Prostate gland (tissue), 2 donors: ENCODE results near the gene PKP3.

Experiments
- POLR2A ChIP-seq: fragments of 450-650 bp; IDR thresholded peaks from one replicate; pipeline ENCODE4 v1.6.1; 2016; ENCODE audit warnings: antibody characterized with exemption, mild to moderate bottlenecking
- POLR2AphosphoS5 ChIP-seq: sonication (generic); formaldehyde crosslinking; IDR thresholded peaks from one replicate; pipeline ENCODE4 v1.6.1; 2017; ENCODE audit warnings: antibody characterized with exemption
- TF ChIP-seq, protein P1 (sequence below), 4 experiments: fragments of 200-600 bp in 2 of 4; fragments of 450-650 bp in 2 of 4; sonication (generic) in 2 of 4; IDR thresholded peaks; 1 replicate in 3 of 4; 2 replicates in 1 of 4; pipeline ENCODE4 v1.5.1; 2016 to 2019; ENCODE audit warnings: antibody characterized with exemption in 4 of 4, mild to moderate bottlenecking in 2 of 4, moderate library complexity in 2 of 4

DNA sequence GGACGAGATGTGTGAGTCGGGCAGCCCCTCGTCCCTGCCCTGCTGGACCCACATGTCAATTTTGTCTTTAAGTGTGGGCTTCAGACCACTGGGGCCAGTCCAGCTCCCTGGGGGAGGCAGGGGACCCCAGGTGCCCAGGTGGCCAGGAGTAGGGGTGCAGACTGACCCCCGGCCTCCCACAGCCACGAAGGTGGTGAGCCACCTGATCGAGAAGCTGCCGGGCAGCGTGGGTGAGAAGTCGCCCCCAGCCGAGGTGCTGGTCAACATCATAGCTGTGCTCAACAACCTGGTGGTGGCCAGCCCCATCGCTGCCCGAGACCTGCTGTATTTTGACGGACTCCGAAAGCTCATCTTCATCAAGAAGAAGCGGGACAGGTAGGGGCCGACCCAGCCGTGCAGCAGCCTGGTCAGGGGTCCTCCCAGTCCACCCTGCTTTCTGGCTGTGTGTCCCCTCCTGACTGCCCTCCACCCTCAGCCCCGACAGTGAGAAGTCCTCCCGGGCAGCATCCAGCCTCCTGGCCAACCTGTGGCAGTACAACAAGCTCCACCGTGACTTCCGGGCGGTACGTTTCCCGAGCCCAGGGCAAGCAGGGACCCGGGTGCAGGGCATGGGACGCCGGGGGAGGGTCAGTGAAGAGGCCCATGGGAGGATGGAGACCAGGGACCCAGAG is 9.9 kb downstream of the PKP3 start:
- no peak for TF ChIP-seq POLR2A
- TF ChIP-seq, protein P1, sequence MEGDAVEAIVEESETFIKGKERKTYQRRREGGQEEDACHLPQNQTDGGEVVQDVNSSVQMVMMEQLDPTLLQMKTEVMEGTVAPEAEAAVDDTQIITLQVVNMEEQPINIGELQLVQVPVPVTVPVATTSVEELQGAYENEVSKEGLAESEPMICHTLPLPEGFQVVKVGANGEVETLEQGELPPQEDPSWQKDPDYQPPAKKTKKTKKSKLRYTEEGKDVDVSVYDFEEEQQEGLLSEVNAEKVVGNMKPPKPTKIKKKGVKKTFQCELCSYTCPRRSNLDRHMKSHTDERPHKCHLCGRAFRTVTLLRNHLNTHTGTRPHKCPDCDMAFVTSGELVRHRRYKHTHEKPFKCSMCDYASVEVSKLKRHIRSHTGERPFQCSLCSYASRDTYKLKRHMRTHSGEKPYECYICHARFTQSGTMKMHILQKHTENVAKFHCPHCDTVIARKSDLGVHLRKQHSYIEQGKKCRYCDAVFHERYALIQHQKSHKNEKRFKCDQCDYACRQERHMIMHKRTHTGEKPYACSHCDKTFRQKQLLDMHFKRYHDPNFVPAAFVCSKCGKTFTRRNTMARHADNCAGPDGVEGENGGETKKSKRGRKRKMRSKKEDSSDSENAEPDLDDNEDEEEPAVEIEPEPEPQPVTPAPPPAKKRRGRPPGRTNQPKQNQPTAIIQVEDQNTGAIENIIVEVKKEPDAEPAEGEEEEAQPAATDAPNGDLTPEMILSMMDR (IDR thresholded peaks at IDR 0.05), result no peak
- TF ChIP-seq POLR2AphosphoS5, result no peak
